ENCODE data around the gene SPTLC2.

Gene SPTLC2

DNA sequence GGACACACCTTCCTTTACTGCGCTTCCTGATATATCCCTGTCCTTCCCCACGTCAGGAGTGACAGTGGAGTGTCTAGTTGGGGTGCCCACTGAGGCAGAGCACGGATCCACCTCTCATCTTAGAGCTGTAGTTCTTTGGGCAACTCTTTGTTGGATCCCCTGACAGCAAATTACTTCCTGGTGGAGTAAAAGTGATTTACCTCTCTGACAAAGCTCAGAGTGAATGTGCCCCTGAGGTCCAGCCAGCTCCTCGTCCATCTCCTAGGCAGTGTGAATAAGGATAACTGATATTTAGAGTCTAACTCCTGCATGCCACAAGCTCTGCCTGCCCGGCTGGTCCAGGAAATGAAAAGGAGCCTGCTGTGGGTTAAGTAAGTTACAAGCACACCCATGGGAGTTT, 142.5 kb downstream of the SPTLC2 start:
- Histone ChIP-seq H3K27me3 (ENCODE audit: insufficient read depth, poor library complexity, severe bottlenecking) (no peaks in the 10 kb centered on the region), H3K27ac (replicated peaks) (no peak overlapping the region), H3K4me3 (replicated peaks; ENCODE audit: insufficient read depth, low read length) (no peak overlapping the region)
- no peak for DNase-seq (ENCODE audit: low read depth in 1 of 2, low spot score in 1 of 2)
- TF ChIP-seq, protein P1, sequence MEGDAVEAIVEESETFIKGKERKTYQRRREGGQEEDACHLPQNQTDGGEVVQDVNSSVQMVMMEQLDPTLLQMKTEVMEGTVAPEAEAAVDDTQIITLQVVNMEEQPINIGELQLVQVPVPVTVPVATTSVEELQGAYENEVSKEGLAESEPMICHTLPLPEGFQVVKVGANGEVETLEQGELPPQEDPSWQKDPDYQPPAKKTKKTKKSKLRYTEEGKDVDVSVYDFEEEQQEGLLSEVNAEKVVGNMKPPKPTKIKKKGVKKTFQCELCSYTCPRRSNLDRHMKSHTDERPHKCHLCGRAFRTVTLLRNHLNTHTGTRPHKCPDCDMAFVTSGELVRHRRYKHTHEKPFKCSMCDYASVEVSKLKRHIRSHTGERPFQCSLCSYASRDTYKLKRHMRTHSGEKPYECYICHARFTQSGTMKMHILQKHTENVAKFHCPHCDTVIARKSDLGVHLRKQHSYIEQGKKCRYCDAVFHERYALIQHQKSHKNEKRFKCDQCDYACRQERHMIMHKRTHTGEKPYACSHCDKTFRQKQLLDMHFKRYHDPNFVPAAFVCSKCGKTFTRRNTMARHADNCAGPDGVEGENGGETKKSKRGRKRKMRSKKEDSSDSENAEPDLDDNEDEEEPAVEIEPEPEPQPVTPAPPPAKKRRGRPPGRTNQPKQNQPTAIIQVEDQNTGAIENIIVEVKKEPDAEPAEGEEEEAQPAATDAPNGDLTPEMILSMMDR (IDR thresholded peaks at IDR 0.05; ENCODE audit: insufficient read depth, low read length), result no peak
- TF ChIP-seq SPI1 (IDR thresholded peaks at IDR 0.05; ENCODE audit: borderline replicate concordance, low read depth) (no peak), POLR2AphosphoS5 (IDR thresholded peaks at IDR 0.05; ENCODE audit: low read depth) (no peak), GABPA (IDR thresholded peaks at IDR 0.05; ENCODE audit: low read depth) (no peak)
- TF ChIP-seq, protein P2, sequence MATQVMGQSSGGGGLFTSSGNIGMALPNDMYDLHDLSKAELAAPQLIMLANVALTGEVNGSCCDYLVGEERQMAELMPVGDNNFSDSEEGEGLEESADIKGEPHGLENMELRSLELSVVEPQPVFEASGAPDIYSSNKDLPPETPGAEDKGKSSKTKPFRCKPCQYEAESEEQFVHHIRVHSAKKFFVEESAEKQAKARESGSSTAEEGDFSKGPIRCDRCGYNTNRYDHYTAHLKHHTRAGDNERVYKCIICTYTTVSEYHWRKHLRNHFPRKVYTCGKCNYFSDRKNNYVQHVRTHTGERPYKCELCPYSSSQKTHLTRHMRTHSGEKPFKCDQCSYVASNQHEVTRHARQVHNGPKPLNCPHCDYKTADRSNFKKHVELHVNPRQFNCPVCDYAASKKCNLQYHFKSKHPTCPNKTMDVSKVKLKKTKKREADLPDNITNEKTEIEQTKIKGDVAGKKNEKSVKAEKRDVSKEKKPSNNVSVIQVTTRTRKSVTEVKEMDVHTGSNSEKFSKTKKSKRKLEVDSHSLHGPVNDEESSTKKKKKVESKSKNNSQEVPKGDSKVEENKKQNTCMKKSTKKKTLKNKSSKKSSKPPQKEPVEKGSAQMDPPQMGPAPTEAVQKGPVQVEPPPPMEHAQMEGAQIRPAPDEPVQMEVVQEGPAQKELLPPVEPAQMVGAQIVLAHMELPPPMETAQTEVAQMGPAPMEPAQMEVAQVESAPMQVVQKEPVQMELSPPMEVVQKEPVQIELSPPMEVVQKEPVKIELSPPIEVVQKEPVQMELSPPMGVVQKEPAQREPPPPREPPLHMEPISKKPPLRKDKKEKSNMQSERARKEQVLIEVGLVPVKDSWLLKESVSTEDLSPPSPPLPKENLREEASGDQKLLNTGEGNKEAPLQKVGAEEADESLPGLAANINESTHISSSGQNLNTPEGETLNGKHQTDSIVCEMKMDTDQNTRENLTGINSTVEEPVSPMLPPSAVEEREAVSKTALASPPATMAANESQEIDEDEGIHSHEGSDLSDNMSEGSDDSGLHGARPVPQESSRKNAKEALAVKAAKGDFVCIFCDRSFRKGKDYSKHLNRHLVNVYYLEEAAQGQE (IDR thresholded peaks at IDR 0.05; ENCODE audit: insufficient replicate concordance, low read depth), result no peak

DNA sequence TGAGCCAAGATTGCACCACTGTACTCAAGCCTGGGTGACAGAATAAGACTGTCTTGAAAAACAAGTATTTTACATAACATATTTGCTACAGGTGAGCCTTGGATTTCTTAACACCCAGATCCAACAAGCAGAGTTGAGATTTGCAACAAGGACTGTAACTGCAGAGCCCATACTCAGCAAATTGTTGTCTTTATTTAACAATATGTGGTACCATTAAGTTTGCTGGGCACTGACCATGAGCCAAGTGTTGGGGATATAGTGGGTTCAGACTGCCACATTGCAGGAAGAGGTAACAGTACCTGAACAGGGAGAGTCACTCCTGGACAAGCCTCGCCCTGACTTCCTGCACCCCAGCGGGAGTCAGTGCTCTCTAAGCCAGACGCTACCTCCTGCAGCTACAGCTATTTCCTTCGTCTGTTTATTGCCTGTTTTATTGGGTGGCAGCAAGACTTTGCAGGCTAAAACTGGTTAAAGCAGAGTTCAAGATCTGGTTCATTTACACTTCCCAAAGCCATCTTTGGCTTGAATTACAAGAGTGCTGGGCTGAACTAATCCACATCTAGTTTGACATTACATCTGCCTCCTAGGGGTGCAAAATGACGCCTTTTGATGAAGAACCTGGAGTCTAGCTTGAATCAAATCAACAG, 146.1 kb downstream of the SPTLC2 start:
- no peak for DNase-seq (ENCODE audit: low read depth in 1 of 2, low spot score in 1 of 2)
- Histone ChIP-seq H3K4me3 (replicated peaks; ENCODE audit: insufficient read depth, low read length) (no peak overlapping the region), H3K27me3 (ENCODE audit: insufficient read depth, poor library complexity, severe bottlenecking) (no peaks in the 10 kb centered on the region), H3K27ac (replicated peaks) (no peak overlapping the region)
- TF ChIP-seq, protein P2 (IDR thresholded peaks at IDR 0.05; ENCODE audit: insufficient replicate concordance, low read depth), result no peak
- no peak for TF ChIP-seq POLR2AphosphoS5 (IDR thresholded peaks at IDR 0.05; ENCODE audit: low read depth)

DNA sequence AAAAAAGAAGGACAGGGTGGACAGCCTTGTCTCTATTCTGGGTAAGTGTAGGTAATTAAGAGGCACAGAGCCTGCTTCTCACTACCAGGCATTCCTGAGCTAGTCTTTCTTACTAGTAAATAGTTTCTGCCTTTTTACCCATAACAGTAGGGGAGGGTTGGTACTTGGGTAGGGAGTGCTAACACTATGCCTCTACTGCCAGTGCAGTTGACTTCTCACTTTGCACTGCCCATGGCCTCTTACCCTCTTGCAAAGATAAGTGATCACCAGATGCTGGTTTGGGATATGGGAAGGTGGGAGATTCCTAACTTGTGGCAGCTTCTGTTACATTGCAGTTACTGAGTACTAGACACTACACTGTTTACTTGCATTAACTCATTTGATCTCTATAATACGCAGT, 146.9 kb downstream of the SPTLC2 start:
- DNase-seq (ENCODE audit: low read depth in 1 of 2, low spot score in 1 of 2), result no peak
- no peak overlapping the region for H3K4me3 ChIP-seq (replicated peaks; ENCODE audit: insufficient read depth, low read length)
- no peak overlapping the region for H3K27ac ChIP-seq (replicated peaks)
- H3K27me3 ChIP-seq (ENCODE audit: insufficient read depth, poor library complexity, severe bottlenecking), result no peaks in the 10 kb centered on the region
- no peak for TF ChIP-seq GABPA (IDR thresholded peaks at IDR 0.05; ENCODE audit: low read depth)
- TF ChIP-seq, protein P2 (IDR thresholded peaks at IDR 0.05; ENCODE audit: insufficient replicate concordance, low read depth), result no peak
- TF ChIP-seq SPI1 (IDR thresholded peaks at IDR 0.05; ENCODE audit: borderline replicate concordance, low read depth), result no peak
- TF ChIP-seq, protein P1 (IDR thresholded peaks at IDR 0.05; ENCODE audit: insufficient read depth, low read length), result no peak
- TF ChIP-seq POLR2AphosphoS5 (IDR thresholded peaks at IDR 0.05; ENCODE audit: low read depth), result no peak

Data from HL-60 (cell line).